BJ (cell line): ENCODE data around the gene MIOX. TPM values are rescaled to one million over a fixed set of nuclear protein-coding genes. Genes with fewer than 3 reads are reported as not detected.

Experiments used
- CTCF ChIA-PET: fragments of 350-600 bp; formaldehyde crosslinking; extraction: SDS; loops from one replicate; lab custom pipeline; 2021; ENCODE audit warnings: antibody characterized with exemption, inconsistent platforms; lab: Yijun Ruan, JAX
- POLR2A ChIA-PET: fragments of 300-600 bp; sonication (Branson Sonifier 250); formaldehyde crosslinking; extraction: SDS; loops from one replicate; lab custom pipeline; 2021; ENCODE audit warnings: antibody characterized with exemption; lab: Charles Lee
- DNase-seq: peaks from one replicate; pipeline ENCODE4 v3.0.0-alpha.2; 2011; ENCODE audit warnings: low read depth
- H3K27me3 ChIP-seq: 2 replicates; pipeline ENCODE4 v1.6.0; 2011; ENCODE audit warnings: low read length; ENCODE audit not compliant: control insufficient read depth, insufficient read depth
- H3K36me3 ChIP-seq: 2 replicates; pipeline ENCODE4 v1.5.1; 2011; ENCODE audit warnings: low read length; ENCODE audit not compliant: control insufficient read depth, insufficient read depth
- H3K4me3 ChIP-seq: 2 replicates; pipeline ENCODE4 v1.5.1; 2011; ENCODE audit warnings: low read depth, mild to moderate bottlenecking, control low read depth, low read length
- CTCF ChIP-seq: IDR thresholded peaks from 2 replicates; pipeline ENCODE4 v1.5.1; 2011; ENCODE audit warnings: low read depth, mild to moderate bottlenecking, control low read depth, inconsistent platforms, low read length, moderate library complexity; ENCODE audit not compliant: insufficient read depth
- polyA plus RNA-seq: library from polyadenylated mRNA; depleted of rRNA; stranded (reverse); fragments of >200 nt; gene quantifications from 2 replicates; pipeline ENCODE4 v1.2.3, GENCODE V29; 2011

Gene MIOX
- polyA plus RNA-seq, 1 experiment: 0.20 TPM

GRCh38 chr22:50439871-50440331 is 46.8 kb upstream of the MIOX start:
- ChIA-PET POLR2A (no interaction called here), CTCF (interaction anchor here (0.7 kb wide), 1 partner anchor 13 kb away, joined by 3 read pairs; no protein-coding TSS in a partner anchor)
- H3K36me3 ChIP-seq: peaks cover 39% of the 10 kb centered on the region

GRCh38 chr22:50440544-50441249 is 46.0 kb upstream of the MIOX start:
- ChIA-PET POLR2A (no interaction called here), CTCF (interaction anchor here (0.9 kb wide), 1 partner anchor 180 kb away, joined by 3 read pairs; no protein-coding TSS in a partner anchor)
- DNase-seq: no peak
- no peak for TF ChIP-seq CTCF
- Histone ChIP-seq H3K4me3 (no peak overlapping the region), H3K36me3 (peaks cover 34% of the 10 kb centered on the region), H3K27me3 (no peaks in the 10 kb centered on the region)

More at GRCh38 chr22:50439871-50440331, 46.8 kb upstream of the MIOX start:
- DNase-seq: no peak
- H3K27me3 ChIP-seq: no peaks in the 10 kb centered on the region
- no peak for TF ChIP-seq CTCF
- H3K4me3 ChIP-seq: no peak overlapping the region

GRCh38 chr22:50441428-50441993 is 45.1 kb upstream of the MIOX start:
- DNase-seq: no peak
- H3K4me3 ChIP-seq: no peak overlapping the region
- peaks cover 32% of the 10 kb centered on the region for H3K36me3 ChIP-seq
- TF ChIP-seq CTCF: no peak
- CTCF ChIA-PET: interaction anchor here (0.9 kb wide), 1 partner anchor 179 kb away, joined by 3 read pairs; no protein-coding TSS in a partner anchor
- no peaks in the 10 kb centered on the region for H3K27me3 ChIP-seq
- POLR2A ChIA-PET: no interaction called here

GRCh38 chr22:50443197-50443596 is 43.5 kb upstream of the MIOX start:
- no peak for TF ChIP-seq CTCF
- CTCF ChIA-PET: no interaction called here

More at GRCh38 chr22:50443197-50443596, 43.5 kb upstream of the MIOX start:
- POLR2A ChIA-PET: no interaction called here
- DNase-seq: no peak
- peaks cover 28% of the 10 kb centered on the region for H3K36me3 ChIP-seq
- H3K4me3 ChIP-seq: no peak overlapping the region
- H3K27me3 ChIP-seq: no peaks in the 10 kb centered on the region
